Measurements from ENCODE around the gene HELZ2.
A peak's percentile ranks its signal among the peaks of the same experiment; 100 is the strongest.
"Not testable (repeated sequence)": the region's sequence is repeated elsewhere in the genome, so short reads cannot be mapped to it uniquely, and the experiment has no call there.

The HELZ2 gene, protein sequence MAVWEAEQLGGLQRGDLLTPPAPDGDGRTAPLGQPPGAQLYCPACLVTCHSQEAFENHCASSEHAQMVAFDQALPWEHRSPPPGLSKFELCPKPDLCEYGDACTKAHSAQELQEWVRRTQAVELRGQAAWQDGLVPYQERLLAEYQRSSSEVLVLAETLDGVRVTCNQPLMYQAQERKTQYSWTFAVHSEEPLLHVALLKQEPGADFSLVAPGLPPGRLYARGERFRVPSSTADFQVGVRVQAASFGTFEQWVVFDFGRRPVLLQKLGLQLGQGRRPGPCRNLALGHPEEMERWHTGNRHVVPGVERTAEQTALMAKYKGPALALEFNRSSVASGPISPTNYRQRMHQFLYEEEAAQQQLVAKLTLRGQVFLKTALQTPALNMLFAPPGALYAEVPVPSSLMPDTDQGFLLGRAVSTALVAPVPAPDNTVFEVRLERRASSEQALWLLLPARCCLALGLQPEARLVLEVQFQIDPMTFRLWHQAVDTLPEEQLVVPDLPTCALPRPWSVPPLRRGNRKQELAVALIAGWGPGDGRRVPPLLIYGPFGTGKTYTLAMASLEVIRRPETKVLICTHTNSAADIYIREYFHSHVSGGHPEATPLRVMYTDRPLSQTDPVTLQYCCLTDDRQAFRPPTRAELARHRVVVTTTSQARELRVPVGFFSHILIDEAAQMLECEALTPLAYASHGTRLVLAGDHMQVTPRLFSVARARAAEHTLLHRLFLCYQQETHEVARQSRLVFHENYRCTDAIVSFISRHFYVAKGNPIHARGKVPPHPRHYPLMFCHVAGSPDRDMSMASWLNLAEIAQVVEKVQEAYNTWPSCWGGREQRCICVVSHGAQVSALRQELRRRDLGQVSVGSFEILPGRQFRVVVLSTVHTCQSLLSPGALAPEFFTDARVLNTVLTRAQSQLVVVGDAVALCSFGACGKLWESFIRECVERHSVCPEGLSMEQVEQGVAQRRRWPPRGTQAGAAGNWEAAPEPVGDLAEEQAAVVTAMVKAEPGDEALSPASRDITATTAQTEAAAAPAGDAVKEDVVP (N-terminal part only)

DNA sequence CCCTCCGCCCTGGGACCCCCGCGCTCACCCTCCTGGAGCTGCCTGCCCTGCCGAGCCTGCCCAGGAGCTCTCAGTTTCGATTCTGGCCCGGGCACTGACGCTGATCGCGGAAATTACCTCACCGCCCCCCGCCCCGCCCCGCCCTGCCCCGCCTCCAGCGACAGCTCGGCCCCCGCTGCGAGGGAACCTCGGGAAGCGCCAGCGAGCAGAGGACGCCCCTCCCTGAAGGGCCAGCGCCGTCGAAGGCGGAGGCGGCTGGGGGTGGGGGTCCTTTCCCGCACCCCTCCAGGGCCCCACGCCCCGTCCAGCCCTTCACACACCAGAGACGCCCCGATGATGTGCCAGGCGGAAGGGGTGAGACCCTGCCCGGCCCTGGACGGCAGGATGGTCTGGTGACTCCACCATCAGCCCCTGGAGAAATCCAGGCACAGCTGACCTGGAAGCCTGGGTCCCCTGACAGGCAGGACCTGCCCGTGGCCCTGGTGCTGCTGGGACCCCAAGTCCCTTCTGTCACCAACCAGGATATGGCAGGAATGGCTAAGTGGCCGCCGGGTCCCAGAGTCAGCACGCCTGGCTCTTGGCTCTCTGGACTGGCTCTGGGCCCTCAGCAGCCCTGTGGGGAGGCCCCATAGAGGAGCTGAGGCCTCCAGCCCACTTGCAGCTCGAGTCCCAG lies at the start of gene HELZ2:
Gene HELZ2 (minus strand): TSS at position 84 of the 673 bp plus-strand sequence. CDS start 1,854 bp downstream, outside the sequence.
- DNase-seq = peak; percentile 87

DNA sequence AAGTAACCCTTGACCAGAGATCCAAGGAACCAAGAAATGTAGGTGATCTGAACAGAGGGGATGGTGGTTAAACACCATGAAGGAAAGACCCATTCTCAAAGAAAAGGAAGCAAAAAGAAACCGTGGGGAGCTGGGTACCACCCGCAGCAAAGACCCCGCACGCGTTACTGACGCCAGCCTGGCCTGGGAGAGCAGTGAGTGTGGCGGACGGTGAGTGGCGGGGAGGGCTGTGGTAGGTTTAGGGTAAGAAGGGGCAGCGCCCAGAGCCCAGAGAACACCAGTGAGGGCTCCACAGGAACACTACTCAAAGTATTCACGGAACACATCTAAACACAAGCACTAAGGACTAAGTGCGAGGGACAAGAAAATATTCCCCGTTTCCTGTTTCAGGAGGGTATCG lies 48.7 kb upstream of the HELZ2 start:
- no peak for DNase-seq

DNA sequence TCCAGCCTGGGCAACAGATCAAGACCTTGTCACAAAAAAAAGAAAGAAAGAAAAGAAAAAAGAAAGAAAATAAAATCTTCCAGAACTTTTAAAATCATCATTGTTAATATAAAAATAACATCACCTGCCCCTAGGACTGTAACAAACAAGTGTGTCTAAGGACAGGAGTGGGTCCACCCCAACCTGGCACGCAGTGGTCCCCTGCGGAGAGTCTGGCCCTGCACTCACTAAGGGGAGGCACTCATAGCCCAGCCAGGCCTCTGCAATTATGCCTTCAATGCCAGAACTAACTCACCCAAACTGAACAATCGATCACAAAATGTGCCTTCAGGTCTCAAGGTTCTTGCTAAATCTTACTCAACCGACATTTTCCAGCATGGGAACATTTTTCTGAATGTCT lies 48.1 kb upstream of the HELZ2 start:
- no peak for DNase-seq

GRCh38 chr20:63620991-63621390 lies 47.0 kb upstream of the HELZ2 start:
- DNase-seq = no peak

DNA sequence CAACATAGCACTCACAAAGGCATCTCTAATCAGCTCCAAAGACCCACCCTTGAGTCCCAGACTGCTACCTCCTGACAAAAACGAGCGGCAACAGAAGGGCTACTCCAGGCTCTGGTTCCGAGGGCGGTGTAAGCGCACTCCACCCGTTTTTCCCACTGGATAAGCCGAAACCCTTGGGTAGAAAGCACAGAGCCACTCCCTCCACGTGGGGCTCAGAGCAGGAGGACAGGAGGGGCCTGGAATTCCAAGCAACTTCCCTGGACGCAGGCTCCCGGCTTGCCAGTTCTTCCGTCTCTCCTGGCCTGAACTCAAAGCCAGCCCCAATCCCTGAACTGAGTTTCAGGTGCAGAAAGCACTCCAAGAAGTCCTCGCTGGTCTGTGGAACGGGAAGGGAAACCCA lies 45.5 kb upstream of the HELZ2 start:
- no peak for DNase-seq

GRCh38 chr20:63619086-63619485 lies 45.0 kb upstream of the HELZ2 start:
- no peak for DNase-seq

GRCh38 chr20:63618291-63618980 lies 44.4 kb upstream of the HELZ2 start:
- DNase-seq = no peak

- DNase-seq = no peak
Observed at GRCh38 chr20:63617876-63618265, 43.8 kb upstream of the HELZ2 start.

- DNase-seq = no peak
Observed at GRCh38 chr20:63617092-63617875, 43.2 kb upstream of the HELZ2 start.

GRCh38 chr20:63613863-63614594 lies 40.0 kb upstream of the HELZ2 start:
- not testable (repeated sequence) for DNase-seq

- no peak for DNase-seq
Observed at GRCh38 chr20:63612276-63612931, 38.4 kb upstream of the HELZ2 start.

- no peak for DNase-seq
Observed at GRCh38 chr20:63611646-63612045, 37.6 kb upstream of the HELZ2 start.

DNA sequence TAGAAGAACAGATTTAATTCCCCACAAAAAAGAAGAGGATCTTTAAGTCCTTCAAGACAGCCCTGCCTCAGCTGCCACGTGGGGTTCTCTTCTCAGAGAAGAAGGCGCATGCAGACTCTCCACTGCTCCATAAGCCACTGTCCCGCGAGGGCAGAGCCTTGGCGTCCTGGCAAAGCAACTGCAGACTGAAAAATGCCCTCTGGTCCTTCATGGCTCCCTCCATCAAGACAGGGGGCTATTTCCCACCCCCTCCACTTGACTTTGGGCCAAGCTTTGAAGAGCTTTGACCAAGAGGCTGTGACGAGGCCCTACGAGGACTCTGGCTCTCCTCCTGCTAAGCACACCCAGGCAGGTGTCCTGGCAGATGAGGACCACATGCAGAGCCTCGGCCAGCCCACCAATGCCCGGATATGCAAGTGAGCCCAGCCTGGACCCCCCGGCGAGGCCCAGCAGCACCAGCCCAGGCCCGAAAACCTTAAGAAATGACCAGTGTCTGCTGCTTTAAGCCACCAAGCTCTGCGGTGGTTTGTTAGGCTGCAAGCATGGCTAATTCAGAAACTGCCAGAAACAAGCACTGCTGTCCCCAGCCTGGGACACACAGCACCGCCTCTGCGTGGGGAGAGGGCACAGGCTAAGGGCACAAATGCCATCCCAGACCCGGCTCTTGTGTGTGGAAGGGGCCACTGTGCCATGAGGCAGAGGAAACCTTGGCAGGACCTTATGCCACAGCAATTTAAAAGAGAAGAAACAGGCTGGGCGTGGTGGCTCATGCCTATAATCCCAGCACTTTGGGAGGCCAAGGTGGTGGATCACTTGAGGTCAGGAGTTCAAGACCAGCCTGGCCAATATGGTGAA lies 36.8 kb upstream of the HELZ2 start:
- no peak for DNase-seq

GRCh38 chr20:63606686-63607085 lies 32.6 kb upstream of the HELZ2 start:
- no peak for DNase-seq

- no peak for DNase-seq
Observed at GRCh38 chr20:63602321-63602720, 28.3 kb upstream of the HELZ2 start.

GRCh38 chr20:63601679-63602078 lies 27.6 kb upstream of the HELZ2 start:
- not testable (repeated sequence) for DNase-seq

- DNase-seq = no peak
Observed at GRCh38 chr20:63599396-63600050, 25.5 kb upstream of the HELZ2 start.
